ENCODE results near the gene HSF5.

GRCh38 chr17:58493506-58493905 is 5.3 kb upstream of the HSF5 start:
- TF ChIP-seq CTCF (IDR thresholded peaks at IDR 0.05) (no peak), EP300 (IDR thresholded peaks at IDR 0.05) (no peak), POLR2A (IDR thresholded peaks at IDR 0.05; ENCODE audit: low read depth) (no peak)

All from esophagus muscularis mucosa (tissue), 4 donors.